ENCODE measurements around the gene FLVCR1.
A peak's percentile ranks its signal among the peaks of the same experiment; 100 is the strongest.

FLVCR1 gene

DNA sequence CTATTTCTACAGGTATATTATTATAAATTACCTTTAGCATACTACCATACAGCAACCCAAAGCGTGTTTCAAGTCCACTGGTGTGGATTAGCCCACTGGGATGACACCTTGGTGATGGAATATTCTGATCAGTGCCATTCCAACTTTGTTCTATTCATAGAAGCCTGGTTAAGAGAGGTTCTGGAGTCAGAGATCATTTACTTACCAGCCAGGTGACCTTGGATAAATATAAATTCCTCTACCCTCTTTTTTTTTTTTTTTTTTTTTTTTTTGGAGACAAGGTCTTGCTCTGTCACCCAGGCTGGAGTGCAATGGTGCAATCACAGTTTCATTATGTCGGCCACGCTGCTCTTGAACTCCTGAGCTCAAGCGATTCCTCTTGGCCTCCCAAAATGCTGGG lies 10.5 kb upstream of the FLVCR1 start, which contains the start of gene SPATA45:
Gene SPATA45, minus strand, starts transcription at position 101 of the 400 bp plus-strand sequence. CDS start 11,500 bp downstream, outside the sequence.
- Histone ChIP-seq H2AFZ (no peak within 1 kb of the TSS), H3K4me3 (ENCODE audit: low read depth, low read length) (no peak within 1 kb of the TSS), H3K27ac (no peak within 1 kb of the TSS), H3K4me1 (no peaks in the 10 kb centered on the region), H3K9ac (no peak within 1 kb of the TSS), H3K4me2 (ENCODE audit: low read length) (no peak within 1 kb of the TSS), H3K9me3 (ENCODE audit: control insufficient read depth, low read length) (no peaks in the 10 kb centered on the region), H3K36me3 (ENCODE audit: control insufficient read depth, insufficient read depth, low read length) (no peaks in the 10 kb centered on the region), H3K79me2 (no peaks in the 10 kb centered on the region), H3K27me3 (ENCODE audit: control insufficient read depth, insufficient read depth, low read length) (no peaks in the 10 kb centered on the region)
- TF ChIP-seq, protein P1, sequence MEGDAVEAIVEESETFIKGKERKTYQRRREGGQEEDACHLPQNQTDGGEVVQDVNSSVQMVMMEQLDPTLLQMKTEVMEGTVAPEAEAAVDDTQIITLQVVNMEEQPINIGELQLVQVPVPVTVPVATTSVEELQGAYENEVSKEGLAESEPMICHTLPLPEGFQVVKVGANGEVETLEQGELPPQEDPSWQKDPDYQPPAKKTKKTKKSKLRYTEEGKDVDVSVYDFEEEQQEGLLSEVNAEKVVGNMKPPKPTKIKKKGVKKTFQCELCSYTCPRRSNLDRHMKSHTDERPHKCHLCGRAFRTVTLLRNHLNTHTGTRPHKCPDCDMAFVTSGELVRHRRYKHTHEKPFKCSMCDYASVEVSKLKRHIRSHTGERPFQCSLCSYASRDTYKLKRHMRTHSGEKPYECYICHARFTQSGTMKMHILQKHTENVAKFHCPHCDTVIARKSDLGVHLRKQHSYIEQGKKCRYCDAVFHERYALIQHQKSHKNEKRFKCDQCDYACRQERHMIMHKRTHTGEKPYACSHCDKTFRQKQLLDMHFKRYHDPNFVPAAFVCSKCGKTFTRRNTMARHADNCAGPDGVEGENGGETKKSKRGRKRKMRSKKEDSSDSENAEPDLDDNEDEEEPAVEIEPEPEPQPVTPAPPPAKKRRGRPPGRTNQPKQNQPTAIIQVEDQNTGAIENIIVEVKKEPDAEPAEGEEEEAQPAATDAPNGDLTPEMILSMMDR (IDR thresholded peaks at IDR 0.05) = no peak

DNA sequence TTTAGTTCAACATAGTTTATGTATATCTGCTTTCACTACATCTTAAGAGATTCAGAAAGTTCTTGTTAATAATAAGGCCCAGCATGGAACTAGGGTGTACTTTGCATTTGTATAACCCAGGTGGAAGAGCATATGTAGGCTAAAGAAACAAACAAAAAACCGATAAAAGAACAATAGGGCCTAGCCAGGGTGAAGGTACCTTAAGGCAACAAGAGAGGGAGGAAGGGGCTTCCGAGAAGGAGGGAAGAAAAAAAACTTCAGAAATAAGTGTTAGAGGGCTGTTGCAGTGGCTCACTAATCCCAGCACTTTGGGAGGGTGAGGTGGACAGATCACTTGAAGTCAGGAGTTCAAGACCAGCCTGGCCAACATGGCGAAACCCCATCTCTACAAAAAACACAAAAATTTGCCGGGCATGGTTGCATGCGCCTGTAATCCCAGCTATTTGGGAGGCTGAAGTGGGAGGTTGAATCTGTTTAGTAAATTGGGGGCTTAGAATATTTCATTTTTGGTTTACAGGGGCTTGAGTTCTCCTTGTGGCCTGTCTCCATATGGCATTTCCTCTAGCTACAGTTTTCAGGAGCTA lies 5.9 kb upstream of the FLVCR1 start:
- Histone ChIP-seq H3K36me3 (ENCODE audit: control insufficient read depth, insufficient read depth, low read length) (no peaks in the 10 kb centered on the region), H3K4me3 (ENCODE audit: low read depth, low read length) (no peak overlapping the region), H3K27ac (no peak overlapping the region), H2AFZ (no peak overlapping the region), H3K27me3 (ENCODE audit: control insufficient read depth, insufficient read depth, low read length) (no peaks in the 10 kb centered on the region), H3K79me2 (no peaks in the 10 kb centered on the region), H3K4me2 (ENCODE audit: low read length) (no peak overlapping the region), H3K9ac (no peak overlapping the region), H3K9me3 (ENCODE audit: control insufficient read depth, low read length) (no peaks in the 10 kb centered on the region), H3K4me1 (no peaks in the 10 kb centered on the region)
- TF ChIP-seq, protein P1 (IDR thresholded peaks at IDR 0.05) = no peak

DNA sequence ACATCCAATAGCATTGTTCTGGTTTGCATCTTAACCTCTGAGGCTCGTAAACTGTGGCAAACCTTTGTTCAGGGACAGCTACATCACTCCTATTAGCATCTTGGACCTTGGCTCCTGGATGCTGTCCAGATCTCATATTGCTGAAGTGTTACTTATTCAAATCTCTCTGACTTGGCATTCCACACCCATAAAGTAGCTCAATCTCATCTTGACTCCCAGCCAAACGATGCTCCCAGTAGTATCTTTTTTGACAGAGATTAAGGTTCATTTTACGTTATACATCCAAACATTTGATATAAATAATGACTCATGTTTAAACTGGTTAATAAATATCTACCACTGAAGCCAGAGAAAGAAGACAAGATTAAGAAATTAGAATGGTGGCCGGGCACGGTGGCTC lies 4.4 kb upstream of the FLVCR1 start:
- no peaks in the 10 kb centered on the region for H3K4me1 ChIP-seq
- TF ChIP-seq, protein P1 (IDR thresholded peaks at IDR 0.05) = no peak
- H3K9ac ChIP-seq = no peak overlapping the region
- H3K4me3 ChIP-seq (ENCODE audit: low read depth, low read length) = no peak overlapping the region
- no peaks in the 10 kb centered on the region for H3K9me3 ChIP-seq (ENCODE audit: control insufficient read depth, low read length)
- H3K27ac ChIP-seq = no peak overlapping the region
- H3K4me2 ChIP-seq (ENCODE audit: low read length) = no peak overlapping the region
- H3K27me3 ChIP-seq (ENCODE audit: control insufficient read depth, insufficient read depth, low read length) = no peaks in the 10 kb centered on the region
- no peaks in the 10 kb centered on the region for H3K79me2 ChIP-seq
- no peak overlapping the region for H2AFZ ChIP-seq
- H3K36me3 ChIP-seq (ENCODE audit: control insufficient read depth, insufficient read depth, low read length) = no peaks in the 10 kb centered on the region

DNA sequence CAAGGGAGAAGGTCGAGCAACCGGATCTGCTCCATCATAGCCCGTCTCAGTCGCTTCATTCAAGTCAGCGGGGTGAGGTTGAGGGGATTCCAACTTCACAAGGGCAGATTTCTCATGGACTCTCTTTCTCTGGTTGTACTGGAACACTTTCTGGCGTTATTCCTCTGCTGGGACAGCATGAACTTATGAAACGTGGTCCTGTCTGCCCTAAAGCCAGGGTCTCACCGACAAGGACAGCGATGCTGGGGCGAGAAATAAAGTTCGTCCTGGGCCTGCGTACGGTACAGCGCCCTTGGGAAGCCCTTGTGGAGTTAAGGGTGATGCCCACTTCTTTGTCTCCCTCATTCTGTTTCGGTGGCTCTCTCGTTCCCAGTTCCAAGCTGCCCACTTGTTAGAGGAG lies 1.3 kb upstream of the FLVCR1 start:
- no peaks in the 10 kb centered on the region for H3K36me3 ChIP-seq (ENCODE audit: control insufficient read depth, insufficient read depth, low read length)
- no peaks in the 10 kb centered on the region for H3K9me3 ChIP-seq (ENCODE audit: control insufficient read depth, low read length)
- no peak overlapping the region for H3K27ac ChIP-seq
- TF ChIP-seq, protein P1 (IDR thresholded peaks at IDR 0.05) = no peak
- H3K79me2 ChIP-seq = no peaks in the 10 kb centered on the region
- H3K4me1 ChIP-seq = no peaks in the 10 kb centered on the region
- H3K4me3 ChIP-seq (ENCODE audit: low read depth, low read length) = no peak overlapping the region
- H3K4me2 ChIP-seq (ENCODE audit: low read length) = peak overlapping the region; percentile 93
- H2AFZ ChIP-seq = no peak overlapping the region
- H3K27me3 ChIP-seq (ENCODE audit: control insufficient read depth, insufficient read depth, low read length) = no peaks in the 10 kb centered on the region
- no peak overlapping the region for H3K9ac ChIP-seq
